ENCODE results near the gene AMPD2.

GRCh38 chr1:109622137-109622892 is 2.7 kb downstream of the AMPD2 start:
- no peak for TF ChIP-seq SP1 (CRISPR knock-in tag; IDR thresholded peaks at IDR 0.05)
- no peak for TF ChIP-seq JUND (IDR thresholded peaks at IDR 0.05; ENCODE audit: borderline replicate concordance, low read depth, low read length)
- TF ChIP-seq JUND (tag; IDR thresholded peaks at IDR 0.05; ENCODE audit: borderline replicate concordance, low read depth, low read length): no peak
- TF ChIP-seq TAF1 (IDR thresholded peaks at IDR 0.05; ENCODE audit: control insufficient read depth, extremely low read depth, insufficient read depth, low read length, severe bottlenecking): no peak
- TF ChIP-seq ZNF592 (IDR thresholded peaks at IDR 0.05): no peak
- TF ChIP-seq KAT7 (CRISPR knock-in tag; IDR thresholded peaks at IDR 0.05; ENCODE audit: borderline replicate concordance): no peak
- no peak for TF ChIP-seq NFYB (IDR thresholded peaks at IDR 0.05; ENCODE audit: extremely low read depth, insufficient read length)
- no peak for TF ChIP-seq FIP1L1 (IDR thresholded peaks at IDR 0.05; ENCODE audit: low read depth, low read length, poor library complexity, severe bottlenecking)
- TF ChIP-seq CTCF (IDR thresholded peaks at IDR 0.05 in 2 of 3, conservative IDR thresholded peaks at IDR 0.05 in 1 of 3; ENCODE audit: insufficient read depth in 2 of 3, low read depth in 1 of 3, low read length in 3 of 3): no peak
- TF ChIP-seq SIN3A (IDR thresholded peaks at IDR 0.05; ENCODE audit: borderline replicate concordance in 2 of 2, control insufficient read depth in 1 of 2, low read depth in 2 of 2, low read length in 2 of 2): no peak
- no peak for TF ChIP-seq POLR2AphosphoS5 (IDR thresholded peaks at IDR 0.05; ENCODE audit: control insufficient read depth, insufficient read depth, low read depth, low read length)
- TF ChIP-seq BACH1 (tag; IDR thresholded peaks at IDR 0.05): no peak
- TF ChIP-seq POLR2A (conservative IDR thresholded peaks at IDR 0.05): no peak
